ENCODE results near the gene FYN. TPM values are rescaled to one million over a fixed set of nuclear protein-coding genes. Genes with fewer than 3 reads are reported as not detected.
A peak's percentile ranks its signal among the peaks of the same experiment; 100 is the strongest.

The FYN gene
- total RNA-seq, 1 donor from 2014 or later = 121 TPM

- TF ChIP-seq, protein P1, sequence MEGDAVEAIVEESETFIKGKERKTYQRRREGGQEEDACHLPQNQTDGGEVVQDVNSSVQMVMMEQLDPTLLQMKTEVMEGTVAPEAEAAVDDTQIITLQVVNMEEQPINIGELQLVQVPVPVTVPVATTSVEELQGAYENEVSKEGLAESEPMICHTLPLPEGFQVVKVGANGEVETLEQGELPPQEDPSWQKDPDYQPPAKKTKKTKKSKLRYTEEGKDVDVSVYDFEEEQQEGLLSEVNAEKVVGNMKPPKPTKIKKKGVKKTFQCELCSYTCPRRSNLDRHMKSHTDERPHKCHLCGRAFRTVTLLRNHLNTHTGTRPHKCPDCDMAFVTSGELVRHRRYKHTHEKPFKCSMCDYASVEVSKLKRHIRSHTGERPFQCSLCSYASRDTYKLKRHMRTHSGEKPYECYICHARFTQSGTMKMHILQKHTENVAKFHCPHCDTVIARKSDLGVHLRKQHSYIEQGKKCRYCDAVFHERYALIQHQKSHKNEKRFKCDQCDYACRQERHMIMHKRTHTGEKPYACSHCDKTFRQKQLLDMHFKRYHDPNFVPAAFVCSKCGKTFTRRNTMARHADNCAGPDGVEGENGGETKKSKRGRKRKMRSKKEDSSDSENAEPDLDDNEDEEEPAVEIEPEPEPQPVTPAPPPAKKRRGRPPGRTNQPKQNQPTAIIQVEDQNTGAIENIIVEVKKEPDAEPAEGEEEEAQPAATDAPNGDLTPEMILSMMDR (IDR thresholded peaks at IDR 0.05) = no peak
- Mint-ChIP-seq H3K4me1 (ENCODE audit: unreplicated experiment) (peaks cover 29% of the 10 kb centered on the region), H3K27me3 (ENCODE audit: unreplicated experiment) (no peaks in the 10 kb centered on the region), H3K9me3 (ENCODE audit: unreplicated experiment) (no peaks in the 10 kb centered on the region), H3K27ac (ENCODE audit: unreplicated experiment) (no peak overlapping the region), H3K36me3 (ENCODE audit: unreplicated experiment) (peaks cover 7% of the 10 kb centered on the region), H3K4me3 (ENCODE audit: unreplicated experiment) (no peak overlapping the region)
- no peak for DNase-seq (ENCODE audit: extremely low spot score, unreplicated experiment)
Measured at GRCh38 chr6:111806561-111807497, 66.4 kb downstream of the FYN start.

DNA sequence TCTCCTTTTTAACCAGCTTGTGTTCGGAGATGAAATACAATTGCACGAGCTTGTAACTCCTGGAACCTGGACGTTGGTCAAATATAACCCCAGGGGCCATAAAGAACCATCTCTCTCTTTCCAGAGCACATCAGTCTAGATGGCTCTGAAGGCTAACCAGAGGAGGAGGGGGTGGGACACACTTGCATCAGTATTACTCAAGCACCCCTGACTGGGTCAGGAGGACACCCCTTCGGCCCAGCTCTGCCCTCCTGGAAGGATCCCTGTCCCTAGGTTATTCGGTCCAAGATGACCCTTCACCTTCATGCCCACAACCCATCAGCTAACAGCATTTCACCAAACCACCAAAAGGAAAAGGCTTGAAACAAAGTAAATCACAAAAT lies 67.1 kb downstream of the FYN start:
- Mint-ChIP-seq H3K4me1 (ENCODE audit: unreplicated experiment) (peaks cover 29% of the 10 kb centered on the region), H3K36me3 (ENCODE audit: unreplicated experiment) (peaks cover 8% of the 10 kb centered on the region), H3K27ac (ENCODE audit: unreplicated experiment) (peak overlapping the region; percentile 27), H3K27me3 (ENCODE audit: unreplicated experiment) (no peaks in the 10 kb centered on the region), H3K9me3 (ENCODE audit: unreplicated experiment) (no peaks in the 10 kb centered on the region), H3K4me3 (ENCODE audit: unreplicated experiment) (no peak overlapping the region)
- TF ChIP-seq, protein P1 (IDR thresholded peaks at IDR 0.05) = no peak
- DNase-seq (ENCODE audit: extremely low spot score, unreplicated experiment) = no peak

DNA sequence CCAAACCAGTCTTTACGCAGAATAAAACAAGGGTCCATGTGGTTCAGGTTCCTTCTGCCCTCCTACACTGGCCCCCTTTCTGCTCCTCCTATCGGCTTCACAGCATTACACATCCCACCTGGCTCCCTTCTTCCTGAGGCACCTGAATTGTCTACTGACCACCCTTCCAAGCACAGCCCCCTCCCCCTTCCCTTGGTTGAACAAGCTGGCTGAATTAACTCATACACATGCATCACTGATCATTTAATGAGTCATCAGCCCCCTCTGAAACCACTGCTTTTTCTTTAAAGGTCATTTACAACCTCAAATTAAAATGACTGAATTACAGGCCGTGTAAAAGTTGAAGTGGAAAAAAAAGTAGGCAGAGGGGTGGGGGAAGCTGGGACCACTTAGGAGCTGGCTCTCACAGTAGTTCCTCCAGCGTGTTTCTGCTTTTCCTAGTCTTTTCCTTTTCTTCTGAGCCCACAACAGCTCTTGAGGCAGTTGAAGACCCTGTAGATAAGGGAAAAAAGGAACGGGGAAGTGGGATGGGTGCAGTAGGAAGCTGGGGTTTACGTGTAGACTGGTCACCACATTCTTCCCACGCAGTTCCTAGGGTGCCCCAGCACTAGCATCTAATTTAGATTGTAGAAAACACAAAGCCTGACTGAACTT lies 67.6 kb downstream of the FYN start:
- no peak overlapping the region for H3K4me3 Mint-ChIP-seq (ENCODE audit: unreplicated experiment)

GRCh38 chr6:111804627-111805235 lies 68.5 kb downstream of the FYN start:
- Mint-ChIP-seq H3K27ac (ENCODE audit: unreplicated experiment) (peak overlapping the region; percentile 71), H3K27me3 (ENCODE audit: unreplicated experiment) (no peaks in the 10 kb centered on the region), H3K4me1 (ENCODE audit: unreplicated experiment) (peaks cover 34% of the 10 kb centered on the region), H3K9me3 (ENCODE audit: unreplicated experiment) (no peaks in the 10 kb centered on the region), H3K4me3 (ENCODE audit: unreplicated experiment) (no peak overlapping the region), H3K36me3 (ENCODE audit: unreplicated experiment) (peaks cover 7% of the 10 kb centered on the region)
- TF ChIP-seq, protein P1 (IDR thresholded peaks at IDR 0.05) = peak; percentile 40
- DNase-seq (ENCODE audit: extremely low spot score, unreplicated experiment) = no peak

More for the DNA sequence above, 67.6 kb downstream of the FYN start:
- H3K27me3 Mint-ChIP-seq (ENCODE audit: unreplicated experiment) = no peaks in the 10 kb centered on the region
- peak overlapping the region; percentile 71 for H3K27ac Mint-ChIP-seq (ENCODE audit: unreplicated experiment)
- TF ChIP-seq, protein P1 (IDR thresholded peaks at IDR 0.05) = no peak
- no peaks in the 10 kb centered on the region for H3K9me3 Mint-ChIP-seq (ENCODE audit: unreplicated experiment)
- peaks cover 29% of the 10 kb centered on the region for H3K4me1 Mint-ChIP-seq (ENCODE audit: unreplicated experiment)
- H3K36me3 Mint-ChIP-seq (ENCODE audit: unreplicated experiment) = peaks cover 11% of the 10 kb centered on the region
- DNase-seq (ENCODE audit: extremely low spot score, unreplicated experiment) = no peak
